Activated naive CD4-positive, alpha-beta T cell treated with anti-CD3 and anti-CD28 coated beads, Interleukin-2, amount 50 U/mL, for 16 hours (primary cell): ENCODE measurements around the gene CACNA1B.

ENCODE experiments used
- DNase-seq: peaks from one replicate; pipeline ENCODE4 v3.0.0-alpha.2; 2020

The CACNA1B gene

DNA sequence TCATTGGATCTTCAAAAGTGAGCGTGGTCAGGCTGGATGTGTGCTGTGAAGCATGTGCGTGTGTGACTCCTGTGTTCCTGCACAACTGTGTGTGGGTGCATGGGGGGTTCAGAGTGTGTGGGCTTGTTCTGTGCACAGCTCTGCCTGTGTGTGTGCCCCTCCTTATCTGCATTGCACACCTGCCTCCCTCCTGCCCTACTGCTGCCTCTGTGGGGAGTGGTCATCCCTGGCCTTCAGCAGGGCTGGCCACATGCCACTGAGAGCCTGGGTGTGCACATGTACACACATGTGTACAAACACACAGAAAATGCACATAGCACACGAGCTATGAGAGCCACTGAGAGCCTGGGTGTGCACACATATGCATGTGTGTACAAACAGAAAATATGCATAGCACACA lies 92.1 kb downstream of the CACNA1B start:
- DNase-seq: no peak

DNA sequence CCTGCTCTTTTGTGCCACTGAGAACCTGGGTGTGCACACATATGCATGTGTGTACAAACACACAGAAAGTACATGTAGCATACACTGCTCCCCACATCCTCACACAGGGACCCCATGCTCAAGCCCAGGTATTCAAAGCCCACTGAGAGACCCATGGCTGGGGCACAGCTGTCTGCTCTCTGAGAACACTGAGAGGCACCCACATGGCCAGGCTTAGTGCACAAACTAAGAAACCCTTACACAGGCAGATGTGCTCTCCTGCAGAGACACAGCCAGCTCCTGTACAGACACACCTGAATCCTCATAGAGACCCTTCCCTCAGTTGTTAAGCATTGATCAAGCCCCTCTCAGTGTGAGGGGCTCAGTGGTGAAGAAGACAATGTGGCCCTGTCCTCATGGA lies 92.5 kb downstream of the CACNA1B start:
- no peak for DNase-seq

DNA sequence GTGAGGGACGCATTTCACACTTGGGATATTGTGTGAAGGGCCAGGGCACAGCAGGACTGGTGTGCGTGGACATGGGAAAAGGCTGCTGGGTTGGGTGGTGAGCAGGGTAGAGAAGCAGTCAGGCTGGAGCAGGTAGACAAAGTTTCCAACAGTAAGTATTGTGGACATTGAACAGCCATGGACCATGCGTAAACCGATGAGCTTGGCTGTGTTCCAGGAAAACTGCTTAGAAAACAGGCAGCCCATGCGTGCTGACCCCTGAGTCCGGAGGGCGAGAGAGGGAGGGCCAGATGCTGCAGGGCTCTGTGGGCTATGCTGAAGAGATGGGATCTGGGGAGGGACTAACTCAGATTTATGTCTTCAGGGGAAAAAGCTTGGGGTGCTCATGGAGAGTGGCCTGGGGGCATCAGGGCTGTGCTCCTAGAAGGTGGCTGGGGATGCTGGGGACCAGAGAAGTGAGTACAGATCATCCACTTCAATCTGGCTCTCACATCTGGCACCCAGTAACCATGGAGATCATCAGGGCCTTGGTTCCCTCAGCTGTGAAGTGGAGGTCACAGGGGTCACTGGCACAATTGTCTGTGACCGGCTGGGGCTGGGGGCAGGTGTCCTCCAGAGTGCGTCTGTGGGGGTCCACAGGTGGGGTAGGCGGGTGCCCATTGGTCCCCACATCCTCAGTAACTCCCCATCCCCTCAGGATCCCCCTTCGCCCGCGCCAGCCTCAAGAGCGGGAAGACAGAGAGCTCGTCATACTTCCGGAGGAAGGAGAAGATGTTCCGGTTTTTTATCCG lies 93.3 kb downstream of the CACNA1B start:
- no peak for DNase-seq

GRCh38 chr9:137971477-137972138 lies 94.0 kb downstream of the CACNA1B start:
- no peak for DNase-seq

- no peak for DNase-seq
These were observed 94.9 kb downstream of the CACNA1B start for GRCh38 chr9:137972355-137972987.

DNA sequence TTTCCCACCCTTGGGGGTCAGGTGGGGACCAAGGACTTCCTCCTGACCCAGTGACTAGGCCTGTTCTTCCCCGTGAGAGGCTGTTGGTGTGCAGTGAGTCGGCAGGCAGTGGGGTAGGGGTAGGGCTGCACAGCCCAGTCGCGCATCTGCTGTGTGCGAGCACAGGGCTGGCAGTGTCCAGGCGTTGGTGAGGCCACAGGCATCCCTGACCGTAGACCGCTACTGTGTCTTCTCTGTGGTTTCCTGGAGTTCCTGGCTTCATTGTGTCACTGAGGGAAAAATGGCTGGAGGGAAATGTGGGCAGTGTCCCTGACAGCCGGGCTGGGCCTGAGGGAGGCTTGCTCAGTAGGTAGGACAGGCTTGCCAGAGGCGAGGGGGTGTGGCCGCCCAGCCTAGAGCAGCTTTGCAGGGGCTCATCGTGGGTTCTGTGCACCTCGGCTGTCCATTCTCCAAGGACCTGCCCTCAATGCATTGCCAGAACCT lies 95.4 kb downstream of the CACNA1B start:
- no peak for DNase-seq

DNA sequence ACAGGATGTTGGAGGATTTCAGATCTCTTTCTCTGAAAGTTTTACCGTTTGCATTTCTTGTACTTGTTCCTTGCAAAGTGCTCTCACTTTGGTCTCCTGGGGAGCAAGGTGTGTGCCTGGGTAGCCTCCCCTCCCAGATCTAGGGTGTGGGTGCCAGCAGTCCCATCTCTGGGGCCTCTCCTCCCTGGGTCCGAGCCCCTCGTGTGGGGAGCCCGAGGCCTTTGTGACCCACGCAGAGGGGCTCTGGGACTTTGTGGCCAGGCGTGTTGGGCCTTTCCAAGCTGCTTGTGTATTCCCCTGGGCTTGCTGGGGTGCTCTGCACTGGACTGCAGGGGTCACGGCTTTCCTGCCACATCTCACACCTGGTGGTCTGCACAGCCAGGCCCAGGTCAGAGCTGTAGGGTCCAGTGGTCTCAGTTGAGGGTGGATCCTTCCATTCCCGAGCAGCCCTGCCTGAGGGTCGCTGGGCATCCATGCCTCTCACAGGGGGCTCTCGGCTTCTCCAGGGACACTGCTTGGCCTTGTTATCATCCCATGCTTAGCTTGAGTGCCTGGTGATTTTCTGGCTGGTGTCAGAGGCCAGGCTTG lies 96.3 kb downstream of the CACNA1B start:
- no peak for DNase-seq

DNA sequence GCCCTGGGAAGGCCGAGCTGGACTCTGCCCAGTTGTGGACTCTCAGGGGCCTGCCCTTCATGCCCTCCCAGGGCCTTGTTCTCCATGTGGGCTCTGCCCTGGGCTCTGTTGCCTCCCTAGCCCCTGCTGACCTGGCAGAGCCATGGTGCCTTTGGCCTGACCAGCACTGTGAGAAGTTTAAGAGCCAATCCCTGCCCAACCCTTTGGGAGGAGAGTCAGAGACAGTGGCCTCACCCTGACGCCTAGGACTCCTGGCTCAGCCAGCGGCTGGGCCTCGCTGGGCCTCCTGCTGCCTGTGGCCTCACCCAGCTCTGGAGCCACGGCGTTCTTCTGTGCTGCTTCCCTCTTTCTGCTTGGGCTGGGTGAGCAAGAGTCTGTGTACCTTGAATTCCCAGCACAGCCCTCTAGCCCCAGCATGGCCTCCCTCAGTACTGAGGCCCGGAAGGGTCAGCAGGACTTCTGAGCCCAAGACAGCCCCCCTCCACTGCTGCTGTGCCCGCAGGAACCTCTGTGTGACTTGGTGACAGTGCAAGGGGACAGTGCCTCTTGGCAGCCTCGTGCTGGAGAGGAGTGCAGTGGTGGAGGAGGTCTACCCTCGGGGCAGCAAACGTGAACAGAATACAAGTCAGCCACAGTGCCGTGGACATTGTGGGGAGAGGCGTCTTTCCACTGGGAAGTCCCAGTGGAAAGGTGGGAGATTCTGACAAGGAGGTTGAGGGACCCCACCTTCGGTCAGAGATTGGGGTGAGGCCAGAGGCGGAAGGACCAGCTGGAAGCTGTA lies 97.4 kb downstream of the CACNA1B start:
- DNase-seq: no peak

DNA sequence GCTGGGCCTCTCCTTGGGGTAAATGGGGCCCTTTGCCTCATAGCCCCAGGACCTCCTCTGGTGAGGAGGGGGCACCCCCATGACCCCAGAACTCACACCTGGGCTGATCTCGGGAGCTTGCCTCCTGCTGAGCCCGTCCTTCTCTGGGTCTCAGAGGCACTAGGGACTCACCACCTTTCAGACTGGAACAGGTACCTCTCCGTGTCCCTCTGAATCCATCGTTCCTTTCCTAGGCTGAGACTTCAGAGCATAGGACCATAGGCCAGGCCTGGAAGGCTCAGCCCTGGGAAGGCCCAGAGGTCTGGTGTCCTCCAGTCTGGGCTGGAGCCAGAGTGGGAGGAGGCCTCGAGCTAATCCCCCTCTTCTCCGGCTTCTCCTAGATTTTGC lies 97.9 kb downstream of the CACNA1B start:
- DNase-seq: no peak

DNA sequence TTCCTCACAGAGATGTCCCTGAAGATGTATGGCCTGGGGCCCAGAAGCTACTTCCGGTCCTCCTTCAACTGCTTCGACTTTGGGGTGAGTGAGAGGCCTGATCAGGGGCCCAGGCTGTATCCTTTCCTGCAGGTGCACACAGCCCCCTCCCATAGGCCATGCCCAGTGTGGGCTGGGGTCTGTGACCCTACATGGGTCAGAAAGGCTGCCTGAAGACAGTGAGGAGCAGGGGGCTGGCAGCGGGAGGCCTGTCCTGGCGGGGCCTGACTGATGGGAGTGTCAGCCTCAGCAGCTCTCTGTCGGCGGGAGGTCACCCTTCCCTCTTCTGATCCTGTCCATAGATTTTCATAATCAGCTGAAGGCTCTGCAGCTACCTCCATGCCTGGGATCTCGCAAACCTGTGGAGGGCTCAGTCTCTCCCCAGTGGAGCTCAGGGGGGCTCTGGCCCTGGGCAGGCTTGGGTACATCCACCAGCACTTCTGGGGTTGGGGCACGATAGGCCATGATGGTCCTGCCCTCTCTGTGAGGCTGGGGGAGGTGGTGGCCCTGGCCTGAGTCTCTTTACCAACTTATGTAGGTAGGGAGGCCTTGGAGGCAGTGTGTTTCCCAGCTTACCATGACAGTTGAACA lies 98.5 kb downstream of the CACNA1B start:
- no peak for DNase-seq

- no peak for DNase-seq
These were observed 100.1 kb downstream of the CACNA1B start for GRCh38 chr9:137977571-137978261.

- DNase-seq: no peak
These were observed 100.7 kb downstream of the CACNA1B start for GRCh38 chr9:137978262-137978714.

GRCh38 chr9:137982200-137982599 lies 104.6 kb downstream of the CACNA1B start:
- no peak for DNase-seq

DNA sequence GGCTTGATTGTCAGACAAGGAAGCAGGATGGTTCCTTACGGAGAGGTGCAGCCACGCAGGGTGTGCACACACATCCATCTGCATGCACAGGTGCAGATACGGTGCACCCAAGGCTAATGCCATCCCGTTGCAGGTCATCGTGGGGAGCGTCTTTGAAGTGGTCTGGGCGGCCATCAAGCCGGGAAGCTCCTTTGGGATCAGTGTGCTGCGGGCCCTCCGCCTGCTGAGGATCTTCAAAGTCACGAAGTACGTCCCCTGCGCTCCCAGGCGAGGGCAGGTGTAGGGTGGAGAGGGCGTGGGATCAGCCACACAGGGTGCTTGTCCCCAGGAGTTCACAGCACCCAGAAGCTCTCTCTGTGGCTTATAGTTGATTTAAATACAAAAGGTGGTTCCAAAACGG lies 106.4 kb downstream of the CACNA1B start:
- DNase-seq: no peak

DNA sequence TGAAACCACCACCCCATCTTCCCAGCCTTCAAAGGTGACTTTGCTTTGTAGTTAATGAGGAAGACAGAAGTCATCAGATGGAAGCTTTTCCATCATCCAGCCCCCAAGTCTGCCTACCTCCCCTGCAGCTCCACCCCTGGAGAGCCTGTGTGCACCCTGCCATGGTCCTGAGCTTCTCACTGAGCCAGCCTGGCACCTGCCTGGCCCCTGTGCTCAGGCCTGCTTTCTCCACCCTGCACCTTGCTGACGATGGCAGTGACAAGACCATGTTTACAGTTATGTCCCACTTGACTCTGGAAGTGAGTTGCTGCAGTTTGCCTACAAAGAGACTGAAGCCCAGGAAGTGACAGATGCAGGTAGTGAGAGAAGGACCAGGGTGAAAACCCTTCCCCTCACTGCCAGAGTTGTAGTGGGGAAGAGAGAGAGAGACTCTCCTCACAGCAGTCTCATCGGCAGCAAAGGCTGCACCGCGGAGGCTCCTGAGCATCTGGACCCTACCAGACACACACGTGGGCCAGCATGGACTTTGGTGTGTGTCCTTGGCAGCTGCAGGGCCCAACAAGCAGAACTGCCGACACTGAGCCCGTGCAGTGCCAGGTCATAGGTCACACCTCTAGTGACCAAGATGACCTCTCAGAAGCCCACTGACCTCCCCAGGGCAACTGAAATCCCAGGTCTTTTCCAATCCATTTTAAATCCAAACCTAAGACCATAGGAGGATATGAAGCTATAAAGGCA lies 107.1 kb downstream of the CACNA1B start:
- DNase-seq: no peak

DNA sequence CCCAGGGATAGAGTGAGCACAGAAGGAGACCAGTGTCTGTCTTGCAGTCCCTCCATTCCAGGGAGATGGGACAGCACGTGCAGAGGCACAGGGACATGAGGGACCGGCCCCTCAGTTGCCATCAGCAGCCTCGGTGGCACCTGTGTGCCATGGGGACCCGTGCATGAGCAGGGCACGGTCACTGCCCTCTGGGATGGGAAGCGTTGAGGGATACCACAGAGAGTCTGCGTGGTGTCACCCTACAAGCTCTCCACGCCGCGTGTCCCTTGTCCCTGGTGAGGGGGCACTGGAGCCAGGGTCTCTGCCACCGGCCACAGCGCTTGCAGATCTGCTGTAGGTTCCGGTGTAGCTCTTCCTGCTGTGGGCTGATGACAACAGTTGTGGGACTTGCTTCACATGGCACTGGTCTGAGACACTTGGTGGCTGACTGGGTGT lies 108.1 kb downstream of the CACNA1B start:
- DNase-seq: no peak

GRCh38 chr9:137986268-137987099 lies 108.9 kb downstream of the CACNA1B start:
- DNase-seq: no peak

DNA sequence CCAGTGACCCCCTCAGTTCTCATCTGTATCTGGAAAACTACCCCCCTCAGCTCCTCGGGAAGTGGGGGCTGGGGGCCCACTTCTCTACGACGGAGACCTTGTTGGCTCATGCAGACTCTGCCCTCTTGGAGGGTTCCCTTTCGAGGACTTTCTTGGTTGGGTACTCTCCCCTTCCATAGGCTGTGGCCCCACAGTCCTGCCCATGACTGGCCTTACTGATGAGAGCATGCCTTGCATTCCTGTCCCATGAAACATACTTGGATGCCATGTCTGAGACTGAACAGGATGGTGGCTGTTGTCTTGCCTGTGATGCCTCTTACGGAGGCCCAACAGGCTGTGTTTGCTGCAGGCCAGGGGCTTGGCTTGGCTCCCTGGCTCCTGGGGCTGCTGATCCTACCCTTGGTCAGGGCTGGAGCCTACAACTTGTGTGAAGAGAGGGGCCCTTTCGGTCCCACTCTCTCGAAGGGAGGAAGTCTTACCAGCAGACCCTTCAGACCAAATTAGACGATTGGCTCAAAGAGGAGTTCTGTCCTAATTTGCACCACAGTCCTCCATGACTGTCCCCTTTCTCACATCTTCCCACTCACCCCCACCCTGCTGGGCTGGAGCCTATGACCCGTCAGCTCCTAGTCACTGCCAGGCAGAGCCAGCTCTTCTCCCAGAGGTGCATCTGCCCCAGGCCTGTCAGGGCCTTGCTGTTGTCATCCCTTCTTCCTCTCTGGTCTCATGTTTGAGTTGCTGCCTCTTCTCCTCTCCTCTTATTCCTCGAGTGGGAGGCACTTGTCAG lies 109.9 kb downstream of the CACNA1B start:
- DNase-seq: no peak

GRCh38 chr9:137988051-137988450 lies 110.5 kb downstream of the CACNA1B start:
- no peak for DNase-seq
